ENCODE measurements around the gene C16orf87.

Gene C16orf87

GRCh38 chr16:46753015-46753414 lies 78.0 kb downstream of the C16orf87 start:
- DNase-seq (ENCODE audit: low read depth): no peak

GRCh38 chr16:46751381-46751780 lies 79.6 kb downstream of the C16orf87 start:
- DNase-seq (ENCODE audit: low read depth): no peak

- DNase-seq (ENCODE audit: low read depth): no peak
Observed at GRCh38 chr16:46748775-46749705, 81.9 kb downstream of the C16orf87 start.

- DNase-seq (ENCODE audit: low read depth): no peak
Observed at GRCh38 chr16:46747777-46748651, 83.0 kb downstream of the C16orf87 start, which contains the start of gene MYLK3. TSS of gene MYLK3 (minus strand) at chr16:46748344. CDS start at chr16:46748193, 151 bp downstream.

- DNase-seq (ENCODE audit: low read depth): no peak
Observed at GRCh38 chr16:46746821-46747776, 83.9 kb downstream of the C16orf87 start.

Measured in stimulated activated CD8-positive, alpha-beta memory T cell treated with anti-CD3 and anti-CD28 coated beads, Interleukin-12 subunit alpha, Interleukin-12 subunit beta, amount 100 ng/mL, for 1 hour (primary cell).